ENCODE results near the gene KPRP. TPM values are rescaled to one million over a fixed set of nuclear protein-coding genes. Genes with fewer than 3 reads are reported as not detected.

KPRP gene
- total RNA-seq, 4 donors from 2014 or later: 20.9 to 138 (median 131) TPM

- no peaks in the 10 kb centered on the region for H3K27me3 ChIP-seq
- WGBS: 53% methylated on average over 3 of the region's 3 CpGs
- no peak within 1 kb of the TSS for H3K4me3 ChIP-seq
- no peak for DNase-seq (ENCODE audit: low spot score in 2 of 2)
- H3K27ac ChIP-seq: no peak within 1 kb of the TSS
- no peaks in the 10 kb centered on the region for H3K36me3 ChIP-seq
- TF ChIP-seq POLR2AphosphoS5 (IDR thresholded peaks at IDR 0.05) (no peak), EP300 (IDR thresholded peaks at IDR 0.05) (no peak), CTCF (IDR thresholded peaks at IDR 0.05) (no peak), POLR2A (IDR thresholded peaks at IDR 0.05) (no peak)
- peaks cover 6% of the 10 kb centered on the region for H3K4me1 ChIP-seq
- H3K9me3 ChIP-seq: no peaks in the 10 kb centered on the region
Observed at GRCh38 chr1:152806576-152806975, 48.8 kb downstream of the KPRP start, which contains the start of gene LCE1C. LCE1C (minus strand) TSS chr1:152806651; CDS start chr1:152805478, 1,173 bp downstream.

- no peak overlapping the region for H3K27ac ChIP-seq
- no peaks in the 10 kb centered on the region for H3K9me3 ChIP-seq
- no peak overlapping the region for H3K4me3 ChIP-seq
- no peak for TF ChIP-seq POLR2A (IDR thresholded peaks at IDR 0.05)
- TF ChIP-seq POLR2AphosphoS5 (IDR thresholded peaks at IDR 0.05): no peak
- TF ChIP-seq EP300 (IDR thresholded peaks at IDR 0.05): no peak
- no peak for TF ChIP-seq CTCF (IDR thresholded peaks at IDR 0.05)
- DNase-seq (ENCODE audit: low spot score in 2 of 2): no peak
- WGBS: 44% methylated on average over 2 of the region's 2 CpGs
- H3K27me3 ChIP-seq: no peaks in the 10 kb centered on the region
- no peaks in the 10 kb centered on the region for H3K36me3 ChIP-seq
- H3K4me1 ChIP-seq: peaks cover 7% of the 10 kb centered on the region
Observed at GRCh38 chr1:152811050-152811449, 53.2 kb downstream of the KPRP start.

Other genes with a start within 250 kb of the KPRP start
- 100 to 1,000 TPM in 3 of 4 donors, 10 to 100 TPM in 1; 41.1 to 222 (median 140) TPM for gene LCE5A, start 247.2 kb upstream of the KPRP start, total RNA-seq
- gene CRCT1, start 243.5 kb upstream of the KPRP start, total RNA-seq: 100 to 1,000 TPM in 3 of 4 donors, 10 to 100 TPM in 1; 19.1 to 228 (median 129) TPM
- gene LCE3E, start 191.2 kb upstream of the KPRP start, total RNA-seq: 10 to 100 TPM in 1 of 4 donors, 1 to 10 TPM in 2, not detected in 1; 4.8 to 19.0 (median 7.4) TPM
- gene LCE3D, start 177.5 kb upstream of the KPRP start, total RNA-seq: 10 to 100 TPM in 2 of 4 donors, 1 to 10 TPM in 2; 3.7 to 27.1 (median 15.4) TPM
- gene LCE3C, start 157.8 kb upstream of the KPRP start, total RNA-seq: not detected
- not detected for gene LCE3B, start 144.2 kb upstream of the KPRP start, total RNA-seq
- gene LCE3A, start 134.9 kb upstream of the KPRP start, total RNA-seq: not detected
- gene LCE2D, start 94.6 kb upstream of the KPRP start, total RNA-seq: 100 to 1,000 TPM in 3 of 4 donors, 10 to 100 TPM in 1; 11.8 to 304 (median 222) TPM
- 100 to 1,000 TPM in 3 of 4 donors, 10 to 100 TPM in 1; 66.5 to 669 (median 515) TPM for gene LCE2C, start 82.7 kb upstream of the KPRP start, total RNA-seq
- 1,000 to 10,000 TPM in 2 of 4 donors, 100 to 1,000 TPM in 1, 10 to 100 TPM in 1; 91.9 to 1,442 (median 997) TPM for gene LCE2B, start 71.9 kb upstream of the KPRP start, total RNA-seq
- 100 to 1,000 TPM in 3 of 4 donors, 10 to 100 TPM in 1; 28.2 to 457 (median 159) TPM for gene LCE2A, start 59.7 kb upstream of the KPRP start, total RNA-seq
- gene LCE4A, start 49.9 kb upstream of the KPRP start, total RNA-seq: 1 to 10 TPM in 3 of 4 donors, not detected in 1; 3.0 to 7.7 (median 3.6) TPM
- gene LCE1F, start 17.1 kb downstream of the KPRP start, total RNA-seq: 10 to 100 TPM in 3 of 4 donors, not detected in 1; 23.4 to 71.3 (median 42.8) TPM
- gene LCE1E, start 28.2 kb downstream of the KPRP start, total RNA-seq: 10 to 100 TPM in 3 of 4 donors, 1 to 10 TPM in 1; 5.5 to 71.0 (median 29.6) TPM
- 100 to 1,000 TPM in 2 of 4 donors, 10 to 100 TPM in 2; 32.8 to 203 (median 101) TPM for gene LCE1D, start 38.7 kb downstream of the KPRP start, total RNA-seq
- 1,000 to 10,000 TPM in 3 of 4 donors, 10 to 100 TPM in 1; 73.2 to 1,471 (median 1,283) TPM for gene LCE1C, start 48.6 kb downstream of the KPRP start, total RNA-seq
- gene LCE1B, start 53.9 kb downstream of the KPRP start, total RNA-seq: 100 to 1,000 TPM in 3 of 4 donors, 10 to 100 TPM in 1; 29.6 to 197 (median 166) TPM
- 100 to 1,000 TPM in 3 of 4 donors, 10 to 100 TPM in 1; 69.4 to 516 (median 417) TPM for gene LCE1A, start 69.4 kb downstream of the KPRP start, total RNA-seq
- gene LCE6A, start 84.8 kb downstream of the KPRP start, total RNA-seq: 10 to 100 TPM in 3 of 4 donors, 1 to 10 TPM in 1; 3.0 to 95.6 (median 55.0) TPM
- not detected for gene LCE7A, start 102.0 kb downstream of the KPRP start, total RNA-seq
- not detected for gene SMCP, start 120.3 kb downstream of the KPRP start, total RNA-seq
- gene IVL, start 150.5 kb downstream of the KPRP start, total RNA-seq: 100 to 1,000 TPM in 3 of 4 donors, 10 to 100 TPM in 1; 50.2 to 213 (median 138) TPM
- gene SPRR5, start 189.2 kb downstream of the KPRP start, total RNA-seq: 10 to 100 TPM; 10.7 to 42.8 (median 18.2) TPM
- gene SPRR4, start 212.6 kb downstream of the KPRP start, total RNA-seq: 100 to 1,000 TPM in 2 of 4 donors, 10 to 100 TPM in 1, 1 to 10 TPM in 1; 1.4 to 478 (median 67.3) TPM
- 10 to 100 TPM in 1 of 4 donors, not detected in 3; 66.5 TPM for gene SPRR1A, start 226.1 kb downstream of the KPRP start, total RNA-seq
- gene SPRR3, start 243.7 kb downstream of the KPRP start, total RNA-seq: not detected